Ramos (cell line): ENCODE results near the gene CTAGE9.
"Not testable (repeated sequence)": the region's sequence is repeated elsewhere in the genome, so short reads cannot be mapped to it uniquely, and the experiment has no call there.

Experiments
- in situ Hi-C: fragments of 300-500 bp; cut with MboI; formaldehyde crosslinking; loops from one replicate; pipeline ENCODE4 v1.14.3; 2022; ENCODE audit warnings: low sequenced_read_pairs; ENCODE audit not compliant: unreplicated experiment

The CTAGE9 gene, protein sequence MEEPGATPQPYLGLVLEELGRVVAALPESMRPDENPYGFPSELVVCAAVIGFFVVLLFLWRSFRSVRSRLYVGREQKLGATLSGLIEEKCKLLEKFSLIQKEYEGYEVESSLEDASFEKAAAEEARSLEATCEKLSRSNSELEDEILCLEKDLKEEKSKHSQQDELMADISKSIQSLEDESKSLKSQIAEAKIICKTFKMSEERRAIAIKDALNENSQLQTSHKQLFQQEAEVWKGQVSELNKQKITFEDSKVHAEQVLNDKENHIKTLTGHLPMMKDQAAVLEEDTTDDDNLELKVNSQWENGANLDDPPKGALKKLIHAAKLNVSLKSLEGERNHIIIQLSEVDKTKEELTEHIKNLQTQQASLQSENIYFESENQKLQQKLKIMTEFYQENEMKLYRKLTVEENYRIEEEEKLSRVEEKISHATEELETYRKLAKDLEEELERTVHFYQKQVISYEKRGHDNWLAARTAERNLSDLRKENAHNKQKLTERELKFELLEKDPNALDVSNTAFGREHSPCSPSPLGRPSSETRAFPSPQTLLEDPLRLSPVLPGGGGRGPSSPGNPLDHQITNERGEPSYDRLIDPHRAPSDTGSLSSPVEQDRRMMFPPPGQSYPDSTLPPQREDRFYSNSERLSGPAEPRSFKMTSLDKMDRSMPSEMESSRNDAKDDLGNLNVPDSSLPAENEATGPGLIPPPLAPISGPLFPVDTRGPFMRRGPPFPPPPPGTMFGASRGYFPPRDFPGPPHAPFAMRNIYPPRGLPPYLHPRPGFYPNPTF

DNA sequence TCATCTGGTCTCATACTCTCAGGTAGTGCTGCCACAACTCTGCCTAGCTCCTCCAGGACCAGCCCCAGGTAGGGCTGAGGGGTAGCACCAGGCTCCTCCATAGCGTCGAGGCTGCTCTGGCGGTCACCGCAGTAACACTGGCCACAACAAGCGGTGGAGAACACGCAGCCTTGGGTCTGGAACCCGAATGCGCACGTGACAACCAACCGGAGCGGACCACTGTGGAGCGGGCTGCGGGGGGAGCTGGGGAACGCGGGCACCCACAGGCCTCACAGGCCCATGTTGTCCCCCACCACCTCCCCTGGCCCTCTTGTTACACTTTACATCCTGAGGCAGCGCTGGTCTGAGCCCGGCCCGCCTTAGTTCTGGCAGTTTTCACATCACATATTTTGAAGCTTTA lies at the start of gene CTAGE9:
CTAGE9 (minus strand) TSS at position 101 of the 400 bp plus-strand sequence; CDS start at position 101, 0 bp downstream.
- in situ Hi-C loops = not testable (repeated sequence)

DNA sequence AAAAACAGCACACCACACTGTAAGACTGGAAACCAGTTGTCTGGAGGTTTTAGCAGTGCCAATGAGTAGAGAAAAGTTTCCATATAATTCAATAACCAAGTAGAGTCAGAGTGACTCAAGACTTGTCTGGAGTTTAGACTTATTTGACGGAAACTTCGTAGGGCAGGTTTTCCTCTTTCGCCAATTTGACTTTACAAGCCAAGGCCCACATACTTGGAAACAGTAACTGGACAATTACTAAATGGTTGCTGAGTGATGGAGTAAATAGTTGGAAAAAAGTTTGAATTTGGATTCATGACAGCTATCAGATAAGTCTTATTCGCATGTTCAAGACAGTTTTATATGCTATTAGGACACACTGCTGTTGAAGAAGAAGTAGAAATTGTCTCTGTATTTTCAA lies 48.1 kb upstream of the CTAGE9 start:
- in situ Hi-C loops = no loop called here

DNA sequence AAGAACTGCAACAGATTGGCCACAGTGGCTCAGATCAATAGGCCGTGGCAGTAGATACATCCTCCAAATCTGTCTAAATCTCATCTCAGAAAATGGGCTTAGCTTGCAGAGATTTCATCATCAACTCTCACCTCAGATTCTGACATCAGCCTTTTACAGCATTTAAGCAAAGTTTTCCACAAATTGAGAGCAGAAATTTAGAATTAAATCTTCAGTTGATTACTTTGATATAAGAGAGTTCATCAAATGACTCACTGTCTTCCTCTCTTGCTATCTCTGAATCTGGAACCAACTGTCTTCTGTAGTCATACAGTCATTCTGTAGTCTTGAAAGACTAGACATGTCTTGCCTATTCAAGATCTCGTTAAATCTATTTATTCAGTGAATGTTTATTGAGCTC lies 45.2 kb upstream of the CTAGE9 start:
- in situ Hi-C loops = no loop called here

DNA sequence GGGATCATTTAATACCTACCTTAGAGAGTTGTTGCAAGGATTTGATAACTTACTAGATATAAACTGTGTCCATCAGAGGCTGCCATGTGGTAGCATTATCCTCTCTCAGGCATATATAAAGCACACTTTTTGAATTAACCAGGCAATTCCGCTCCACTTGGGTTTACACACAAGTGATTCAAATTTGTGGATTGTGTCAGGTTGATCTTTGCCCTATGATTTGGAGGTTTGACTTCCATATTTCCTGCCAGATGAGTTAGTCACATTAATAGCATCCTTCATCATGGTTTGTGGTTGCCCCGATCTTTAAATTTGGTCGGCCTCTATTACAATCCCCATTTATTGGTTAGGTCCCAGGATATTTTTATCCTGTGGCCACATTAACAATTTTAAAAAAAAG lies 44.8 kb upstream of the CTAGE9 start:
- in situ Hi-C loops = no loop called here

DNA sequence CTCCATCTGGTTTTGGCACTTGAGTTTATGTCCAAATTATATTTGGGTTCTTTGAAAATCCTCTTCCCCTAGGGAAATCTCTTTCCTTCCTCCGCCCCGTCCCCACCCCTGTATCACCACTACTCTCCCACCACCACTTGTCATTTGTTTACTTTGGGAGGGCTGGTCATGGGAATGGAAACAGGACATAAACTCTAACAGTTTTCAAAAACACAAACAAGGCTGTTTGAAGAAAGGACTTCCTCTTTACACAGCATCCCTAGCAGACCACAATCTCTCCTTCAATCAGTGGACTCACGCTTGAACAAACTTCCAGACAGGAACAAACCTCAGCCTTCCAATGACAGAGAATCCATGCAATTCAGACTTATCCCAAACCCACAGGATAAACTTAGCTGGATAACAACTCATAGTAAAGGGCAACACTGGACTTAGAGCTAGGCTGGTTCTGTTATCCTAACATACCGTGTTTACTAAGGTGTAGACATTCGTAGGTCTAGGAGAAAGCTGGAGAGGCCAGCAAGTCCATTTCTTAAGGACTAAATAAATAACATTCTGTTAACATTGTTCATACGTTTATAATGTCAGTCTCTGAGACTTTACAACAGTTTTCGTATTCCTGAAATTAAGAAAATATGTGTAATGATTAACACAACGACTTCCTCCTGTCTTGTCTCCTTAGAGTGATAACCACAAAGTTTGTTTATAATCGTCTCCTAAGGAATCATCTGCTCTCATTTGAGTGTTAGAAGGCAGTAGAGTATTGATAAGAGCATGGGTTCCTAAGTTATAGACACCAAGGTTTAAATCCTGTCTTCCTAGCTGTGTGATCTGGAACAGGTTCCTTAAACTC lies 44.1 kb upstream of the CTAGE9 start:
- in situ Hi-C loops = no loop called here

DNA sequence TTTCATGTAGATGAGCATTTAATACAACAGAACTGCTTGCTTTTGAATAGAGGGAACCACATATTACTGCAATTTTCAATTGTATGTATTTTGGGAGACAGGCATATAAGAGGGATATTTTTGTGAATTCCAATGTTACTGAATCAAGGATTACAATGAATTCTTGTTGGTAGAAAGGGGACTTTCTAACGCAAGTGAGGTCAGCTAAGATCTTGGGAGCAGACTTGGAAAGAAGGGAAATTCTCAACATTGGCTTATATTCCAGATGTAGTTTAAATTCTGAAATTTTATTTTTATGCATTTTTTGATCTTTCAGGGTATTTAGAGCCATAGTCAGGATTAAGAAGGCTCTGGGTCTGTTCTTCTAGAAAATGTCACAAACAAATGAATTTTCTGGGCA lies 43.3 kb upstream of the CTAGE9 start:
- in situ Hi-C loops = no loop called here

DNA sequence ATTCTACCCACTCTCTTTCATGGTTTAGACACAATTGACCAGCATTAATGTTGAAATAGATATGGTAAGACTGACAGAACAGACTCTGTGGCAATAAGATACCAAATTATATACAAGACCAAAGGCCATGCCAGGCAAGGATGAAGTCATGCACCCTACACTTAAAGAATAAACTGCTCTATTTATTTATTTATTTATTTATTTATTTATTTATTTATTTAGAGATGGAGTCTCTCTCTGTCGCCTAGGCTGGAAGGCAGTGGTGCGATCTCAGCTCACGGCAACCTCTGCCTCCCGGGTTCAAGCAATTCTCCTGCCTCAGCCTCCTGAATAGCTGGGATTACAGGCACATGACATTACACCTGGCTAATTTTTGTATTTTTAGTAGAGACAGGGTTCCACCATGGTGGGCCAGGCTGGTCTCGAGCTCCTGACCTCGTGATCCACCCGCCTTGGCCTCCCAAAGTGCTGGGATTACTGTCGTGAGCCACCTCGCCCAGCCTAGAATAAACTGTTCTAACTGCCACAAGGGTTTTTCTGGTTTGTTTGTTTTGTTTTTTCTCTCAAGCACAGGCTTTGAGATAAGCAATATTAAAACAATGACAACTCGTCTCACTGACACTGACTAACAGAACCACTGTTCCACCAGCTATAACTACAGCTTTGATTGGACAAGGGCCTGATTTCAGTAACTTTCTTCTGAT lies 40.3 kb upstream of the CTAGE9 start:
- in situ Hi-C loops = not testable (repeated sequence)

DNA sequence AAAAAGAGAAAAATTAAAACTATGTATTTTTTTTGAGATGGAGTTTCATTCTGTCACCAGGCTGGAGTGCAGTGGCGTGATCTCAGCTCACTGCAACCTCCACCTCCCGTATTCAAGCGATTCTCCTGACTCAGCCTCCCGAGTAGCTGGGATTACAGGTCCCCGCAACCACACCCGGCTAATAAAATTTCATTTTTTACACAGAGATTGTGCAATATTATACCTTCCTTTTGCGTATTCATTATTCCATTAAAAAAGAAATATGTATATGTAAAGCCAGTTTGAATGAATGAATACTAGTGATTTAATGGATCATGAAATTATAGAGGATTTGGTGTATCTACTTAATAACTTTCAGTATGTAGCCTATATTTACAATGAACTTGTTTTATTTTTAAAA lies 38.2 kb upstream of the CTAGE9 start:
- in situ Hi-C loops = no loop called here

DNA sequence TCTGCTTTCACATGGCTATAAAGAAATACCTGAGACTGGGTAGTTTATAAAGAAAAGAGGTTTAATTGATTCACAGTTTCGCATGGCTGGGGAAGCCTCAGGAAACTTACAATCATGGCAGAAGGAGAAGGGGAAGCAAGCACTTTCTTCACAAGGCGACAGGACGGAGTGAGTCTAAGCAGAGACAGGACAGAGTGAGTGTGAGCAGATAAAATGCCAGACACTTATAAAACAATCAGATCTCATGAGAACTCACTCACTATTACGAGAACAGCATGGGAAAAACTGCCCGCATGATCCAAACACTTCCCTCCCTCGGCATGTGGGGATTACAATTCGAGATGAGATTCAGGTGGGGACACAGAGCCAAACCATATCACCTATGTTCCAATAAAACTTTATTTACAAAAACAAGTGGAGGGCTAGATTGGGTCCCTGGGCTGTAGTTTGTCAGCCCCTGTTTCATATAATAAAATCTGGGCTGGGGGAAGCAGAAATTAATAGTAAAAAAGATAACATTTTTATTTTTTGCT lies 37.1 kb upstream of the CTAGE9 start:
- in situ Hi-C loops = no loop called here

DNA sequence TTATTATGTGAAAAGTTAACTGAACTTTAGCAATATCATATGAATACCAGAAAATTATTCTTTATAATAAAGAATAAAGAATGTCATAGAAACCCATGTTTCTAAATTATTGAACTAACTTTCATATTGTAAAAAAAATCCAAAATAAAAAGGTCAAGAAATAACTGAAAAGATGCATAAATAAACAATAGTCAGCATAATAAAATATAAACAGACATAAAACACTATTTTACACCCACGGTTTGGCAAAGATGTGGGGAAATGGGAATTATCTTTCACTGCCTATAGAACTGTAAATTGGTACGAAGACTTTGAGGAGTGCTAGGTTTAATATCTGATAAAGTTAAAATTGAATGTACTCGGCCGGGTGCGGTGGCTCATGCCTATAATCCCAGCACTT lies 34.7 kb upstream of the CTAGE9 start:
- in situ Hi-C loops = no loop called here

DNA sequence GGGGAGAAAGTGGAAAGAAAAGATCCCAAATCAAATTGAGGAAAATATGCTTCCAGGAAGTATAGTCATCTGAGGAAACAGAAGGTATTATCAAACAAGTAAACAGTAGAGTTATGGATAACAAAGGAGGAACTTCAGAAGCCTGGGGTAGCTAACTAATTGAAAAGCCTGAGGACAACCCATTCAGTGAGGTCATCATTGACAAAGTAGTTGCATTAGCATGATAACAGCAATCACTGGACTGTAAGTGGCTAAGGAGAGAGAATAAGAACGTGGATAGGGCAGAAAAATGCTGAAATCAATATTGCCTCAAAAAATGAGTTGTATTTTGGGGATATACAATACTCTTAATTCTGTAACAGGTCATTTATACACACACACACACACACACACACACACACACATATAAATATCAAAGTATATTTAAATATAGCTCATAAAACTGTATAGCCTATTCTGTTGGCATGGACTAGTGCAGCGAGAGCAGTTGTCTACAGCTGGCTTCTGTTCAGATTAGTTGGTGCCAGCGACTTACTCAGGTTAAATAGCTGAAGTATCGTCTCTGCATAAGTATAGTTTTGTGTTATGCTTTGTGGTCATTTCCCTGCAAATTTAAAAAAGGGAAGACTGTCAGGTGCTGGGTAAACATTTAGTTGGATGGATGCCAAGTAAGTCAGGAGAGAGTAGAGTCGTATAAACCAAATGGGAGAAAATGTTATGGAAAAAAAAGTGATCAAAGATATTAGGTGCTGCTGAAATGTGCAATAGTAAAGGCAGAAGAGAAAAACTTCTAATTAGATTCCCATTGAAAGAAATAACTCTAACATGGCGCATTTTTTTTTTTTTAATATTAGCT lies 33.8 kb upstream of the CTAGE9 start:
- in situ Hi-C loops = no loop called here

DNA sequence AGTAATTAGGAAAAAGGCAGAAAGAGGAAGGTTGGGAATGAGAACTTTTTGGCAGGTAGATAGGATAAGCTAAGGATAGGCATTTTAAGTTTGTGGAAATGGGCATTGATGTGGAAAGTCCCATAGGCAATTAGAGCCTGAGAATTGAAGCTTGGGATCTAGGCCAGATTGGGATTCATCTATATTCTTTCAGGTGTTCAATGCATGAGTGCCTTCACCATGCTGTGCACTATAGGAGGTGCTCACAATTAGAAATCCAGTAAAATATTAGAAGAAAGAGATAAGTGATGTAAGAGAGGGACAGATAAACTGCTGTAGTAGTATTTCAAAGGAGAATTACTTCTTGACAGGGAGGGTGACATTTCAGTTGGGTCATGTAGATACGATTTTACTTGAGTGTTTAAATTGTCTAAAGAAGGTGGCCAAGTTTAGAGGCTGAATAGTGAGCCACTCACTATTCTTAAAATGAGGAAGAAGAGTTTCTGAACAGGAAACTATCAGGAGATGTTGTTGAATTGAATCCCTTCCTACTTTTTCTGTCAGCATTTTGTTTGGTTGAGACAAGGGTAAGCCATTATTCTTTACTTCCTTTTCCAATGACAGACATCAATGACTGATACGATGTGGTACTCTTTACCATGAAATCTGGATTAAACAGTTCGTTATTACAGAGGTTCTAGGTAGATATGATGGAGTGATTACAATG lies 31.0 kb upstream of the CTAGE9 start:
- in situ Hi-C loops = no loop called here

DNA sequence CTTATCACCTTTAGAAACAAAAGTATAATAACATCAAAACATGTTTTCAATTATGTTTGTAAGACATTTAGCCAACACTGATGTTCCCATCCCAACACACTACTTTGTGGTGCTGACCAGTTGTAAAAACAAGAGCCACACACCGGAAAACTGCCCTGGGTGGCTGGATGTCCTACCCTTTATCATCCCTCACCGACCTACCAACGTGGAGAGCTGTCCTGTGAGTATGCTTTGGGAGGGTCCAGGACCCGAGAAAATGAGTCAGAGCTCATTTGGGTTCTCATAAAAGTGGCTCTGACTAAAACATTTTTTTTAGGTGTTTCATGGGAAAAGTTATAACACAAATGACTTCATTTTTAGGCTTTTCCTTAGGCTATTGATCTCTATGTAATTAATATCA lies 29.3 kb upstream of the CTAGE9 start:
- in situ Hi-C loops = no loop called here

DNA sequence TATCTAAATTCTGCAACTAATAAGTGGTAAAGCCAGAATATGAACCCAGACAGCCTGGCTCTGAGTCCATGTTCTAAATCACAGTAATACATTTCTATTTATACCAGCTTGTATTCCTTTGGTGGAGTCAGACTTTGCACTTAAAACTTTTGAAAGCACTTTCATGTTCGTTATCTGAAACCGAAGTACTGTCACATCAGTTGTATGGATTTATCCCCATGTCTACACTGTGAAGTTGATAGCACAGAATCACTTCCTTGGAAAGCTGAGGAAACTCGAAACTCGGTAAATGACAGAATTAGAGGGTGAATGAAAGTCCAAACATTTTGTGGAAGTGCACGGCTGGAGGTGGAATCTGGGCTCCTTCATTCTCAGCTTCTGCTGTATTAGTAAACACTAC lies 28.3 kb upstream of the CTAGE9 start:
- in situ Hi-C loops = no loop called here

DNA sequence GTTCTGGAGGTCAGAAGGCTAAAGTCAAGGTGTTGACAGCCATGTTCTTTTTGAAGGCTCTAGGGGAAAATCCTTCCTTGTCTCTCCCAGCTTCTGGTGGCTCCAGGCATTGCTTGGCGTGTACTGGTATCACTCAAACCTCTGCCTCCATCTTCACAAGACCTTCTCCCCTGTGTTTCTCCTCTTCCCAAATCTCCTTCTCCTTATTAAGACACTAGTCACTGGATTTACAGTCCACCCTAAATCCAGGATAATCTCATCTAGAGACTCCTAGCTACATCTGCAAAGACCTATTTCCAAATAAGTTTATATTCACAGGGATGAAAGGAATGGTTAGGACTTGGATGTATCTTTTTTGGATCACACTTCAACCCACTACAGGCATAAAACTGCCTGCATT lies 26.0 kb upstream of the CTAGE9 start:
- in situ Hi-C loops = no loop called here

DNA sequence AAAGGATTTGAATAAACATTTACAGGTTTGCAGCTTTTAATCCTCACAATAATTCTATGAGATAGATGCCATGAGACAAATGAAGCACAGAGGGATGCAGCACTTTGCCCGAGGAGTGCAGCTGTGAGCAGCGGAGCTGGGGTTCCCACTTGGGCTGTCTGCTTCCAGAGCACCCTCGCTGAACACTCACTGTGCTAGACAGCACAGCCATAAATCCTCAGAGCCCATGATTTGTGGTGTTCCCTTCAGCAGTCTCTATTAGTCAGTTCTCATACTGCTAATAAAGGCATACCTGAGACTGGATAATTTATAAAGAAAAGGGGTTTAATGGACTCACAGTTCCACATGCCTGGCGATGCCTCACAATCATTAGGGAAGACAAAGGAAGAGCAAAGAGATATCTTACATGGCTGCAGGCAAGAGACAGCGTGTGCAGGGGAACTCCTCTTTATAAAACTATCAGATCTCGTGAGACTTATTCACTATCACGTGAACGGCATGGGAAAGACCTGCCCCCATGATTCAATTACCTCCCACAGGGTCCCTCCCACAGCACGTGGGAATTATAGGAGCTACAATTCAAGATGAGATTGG lies 25.3 kb upstream of the CTAGE9 start:
- in situ Hi-C loops = no loop called here

DNA sequence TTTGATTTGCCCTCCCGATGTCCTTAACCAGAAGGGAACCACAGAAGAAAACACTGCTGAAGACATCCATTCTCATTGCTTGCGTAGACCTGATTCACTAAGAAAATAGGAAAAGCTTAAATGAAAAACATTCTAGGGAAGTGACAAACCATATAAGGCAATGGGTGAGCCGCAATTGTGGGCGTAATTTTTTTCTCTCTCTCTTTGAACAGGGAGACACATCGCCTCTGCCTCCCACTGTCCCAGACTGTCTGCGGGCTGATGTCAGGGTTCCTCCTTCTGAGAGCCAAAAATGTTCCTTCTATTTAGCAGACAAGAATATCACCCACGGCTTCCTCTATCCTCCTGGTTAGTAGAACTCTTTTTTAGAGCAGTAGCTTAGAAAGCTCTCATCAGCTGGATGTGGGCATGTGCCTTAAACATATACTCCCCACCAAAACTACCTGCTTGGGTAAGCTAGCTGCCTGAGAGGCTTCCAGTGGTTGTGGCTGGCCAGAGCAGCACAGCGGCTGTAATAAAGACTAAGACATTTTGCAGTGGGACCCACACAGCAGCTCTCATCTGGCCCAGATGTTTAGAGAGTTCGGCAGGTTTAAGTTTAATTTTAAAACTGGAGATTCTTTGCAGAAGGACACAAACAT lies 22.7 kb upstream of the CTAGE9 start:
- in situ Hi-C loops = no loop called here

DNA sequence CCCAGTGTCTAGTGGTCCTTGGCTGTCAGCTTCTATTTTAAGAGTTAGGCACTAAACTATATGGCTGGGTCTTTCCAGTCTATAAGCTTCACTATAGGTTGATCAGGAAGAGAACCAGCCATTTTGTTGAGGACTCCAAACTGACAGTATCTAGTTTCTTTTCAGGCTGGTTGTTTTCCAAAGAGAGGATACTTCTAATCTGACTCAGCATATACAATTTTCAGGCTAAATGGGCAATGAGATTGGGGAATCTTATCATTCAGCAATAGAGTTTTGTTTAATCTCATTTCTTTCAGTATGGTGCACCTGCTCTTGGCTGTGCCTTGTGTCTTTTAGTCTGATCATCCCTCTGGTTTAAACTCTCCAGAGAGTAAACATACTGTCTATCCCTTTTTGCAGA lies 20.4 kb upstream of the CTAGE9 start:
- in situ Hi-C loops = no loop called here
